ENCODE measurements around the gene GOT1.

Gene GOT1

DNA sequence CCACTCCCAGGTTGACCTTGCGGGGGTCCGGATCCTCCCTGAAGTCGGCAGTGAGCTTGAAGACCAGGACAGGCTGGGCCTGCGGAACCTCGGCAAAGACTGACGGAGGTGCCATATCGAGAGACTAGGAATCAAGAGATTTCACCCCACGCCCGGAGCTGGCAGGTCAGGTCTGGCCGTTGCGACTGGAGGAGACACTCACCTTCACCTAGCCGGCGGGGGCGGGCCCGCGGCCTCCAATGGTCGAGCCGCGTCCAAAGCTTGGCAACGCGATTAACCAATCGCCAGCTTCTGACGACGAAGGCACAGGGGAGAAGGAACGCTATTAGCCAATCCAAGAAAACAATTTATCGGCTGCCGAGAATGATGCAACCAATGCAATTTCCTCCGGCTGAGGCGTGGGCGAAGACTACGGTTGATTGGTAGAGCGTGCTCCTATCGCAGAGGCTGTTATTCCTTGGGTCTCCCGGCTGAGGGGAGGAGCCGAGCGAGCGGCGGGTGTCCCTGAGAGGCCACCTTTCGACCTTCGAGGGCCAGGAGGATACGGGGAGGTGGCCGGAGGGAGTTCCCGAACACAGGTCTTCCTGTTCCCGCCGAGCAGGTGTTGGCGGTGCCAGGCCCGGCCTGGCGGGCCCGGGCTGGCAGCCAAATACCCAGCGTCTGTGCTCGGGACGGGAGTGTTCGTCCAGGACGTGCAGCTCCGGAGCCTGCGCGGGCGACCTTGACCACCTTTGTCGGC lies at the start of gene GOT1:
GOT1 (minus strand) TSS at position 174 of the 739 bp plus-strand sequence; CDS start at position 115, 59 bp downstream.
- FAIRE-seq = peak; percentile 94

DNA sequence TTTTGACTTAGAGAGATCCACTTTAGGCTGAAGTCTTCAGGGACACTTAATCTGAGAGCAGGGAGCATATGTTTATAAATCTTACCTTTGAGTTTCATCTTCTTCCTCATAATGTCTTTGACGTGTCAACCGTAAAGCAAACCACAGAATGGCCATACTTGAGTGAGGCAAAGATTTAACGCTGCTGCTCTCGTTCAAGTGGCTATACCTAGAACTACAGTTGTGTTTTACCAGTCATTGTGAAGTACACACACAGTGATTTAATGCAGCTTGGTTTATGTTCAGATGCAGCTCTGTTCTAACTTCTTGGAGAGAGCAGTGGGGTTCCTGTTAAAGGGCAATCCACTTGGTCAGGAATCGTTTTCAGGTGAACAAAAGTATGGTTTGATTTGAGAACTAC lies 39.9 kb upstream of the GOT1 start:
- DNase-seq (ENCODE audit: low spot score) (no peak), FAIRE-seq (no peak)

More for the DNA sequence above, at the start of gene GOT1:
- DNase-seq (ENCODE audit: low spot score) = peak; percentile 98

- DNase-seq (ENCODE audit: low spot score) (no peak), FAIRE-seq (no peak)
Measured at GRCh38 chr10:99467236-99467999, 37.0 kb upstream of the GOT1 start.

GRCh38 chr10:99466632-99467223 lies 36.3 kb upstream of the GOT1 start:
- FAIRE-seq = no peak

GRCh38 chr10:99461230-99461629 lies 30.8 kb upstream of the GOT1 start:
- DNase-seq (ENCODE audit: low spot score) (peak; percentile 56), FAIRE-seq (no peak)

More at GRCh38 chr10:99466632-99467223, 36.3 kb upstream of the GOT1 start:
- DNase-seq (ENCODE audit: low spot score) = no peak

DNA sequence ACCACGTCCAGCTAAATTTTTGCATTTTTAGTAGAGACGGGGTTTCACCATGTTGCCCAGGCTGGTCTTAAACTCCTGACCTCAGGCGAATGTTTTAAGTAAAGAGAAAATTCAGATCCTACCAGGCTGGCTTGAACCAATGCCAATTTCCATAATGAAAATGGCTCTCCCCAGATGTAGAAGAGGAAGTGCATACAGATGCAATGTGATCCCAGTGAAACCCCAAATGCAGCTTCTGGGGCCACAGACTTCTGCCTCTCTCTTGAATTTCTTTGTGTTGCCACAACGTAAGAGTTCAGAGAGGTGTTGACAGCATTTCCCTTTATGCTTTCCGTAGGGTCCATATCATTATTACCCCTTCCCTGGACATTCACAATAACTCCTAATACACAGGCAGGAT lies 29.6 kb upstream of the GOT1 start:
- FAIRE-seq (no peak), DNase-seq (ENCODE audit: low spot score) (no peak)

DNA sequence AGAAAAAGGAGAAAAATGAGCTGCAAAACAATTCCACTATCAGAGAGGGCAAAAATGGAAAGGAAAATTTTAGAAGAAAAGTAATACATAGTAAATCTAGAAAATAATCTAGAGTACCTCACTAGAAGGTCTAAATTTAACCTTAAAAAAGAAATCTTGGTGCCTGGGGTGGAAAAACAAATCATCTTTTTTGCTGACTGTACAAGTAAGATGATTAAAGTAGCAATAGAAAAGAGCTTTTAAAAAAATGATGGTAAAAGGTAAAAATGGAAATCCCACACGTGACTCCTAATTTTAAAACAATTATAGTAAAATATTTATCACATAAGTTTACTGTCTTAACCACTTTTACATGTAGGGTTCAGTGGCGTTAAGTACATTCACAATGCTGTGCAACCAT lies 28.8 kb upstream of the GOT1 start:
- DNase-seq (ENCODE audit: low spot score) (no peak), FAIRE-seq (no peak)

DNA sequence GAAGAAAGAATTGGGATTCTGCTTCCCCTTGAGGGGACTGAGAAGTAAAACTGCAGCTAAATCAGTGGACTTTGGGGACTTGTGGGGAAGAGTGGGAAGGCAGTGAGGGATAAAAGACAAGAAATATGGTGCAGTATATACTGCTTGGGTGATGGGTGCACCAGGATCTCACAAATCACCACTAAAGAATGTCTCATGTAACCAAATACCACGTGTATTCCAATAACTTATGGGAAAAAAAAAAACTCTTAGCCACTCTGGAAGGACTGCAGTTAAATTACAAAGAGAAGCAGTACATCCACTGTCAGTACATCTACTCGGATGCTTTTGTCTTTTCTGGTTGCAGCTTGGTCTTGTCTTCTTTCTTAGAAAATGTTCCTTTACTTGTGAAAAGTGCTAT lies 27.4 kb upstream of the GOT1 start:
- DNase-seq (ENCODE audit: low spot score) (no peak), FAIRE-seq (no peak)

GRCh38 chr10:99456931-99457288 lies 26.5 kb upstream of the GOT1 start:
- no peak for FAIRE-seq
- no peak for DNase-seq (ENCODE audit: low spot score)

GRCh38 chr10:99456207-99456930 lies 25.9 kb upstream of the GOT1 start:
- FAIRE-seq = no peak

DNA sequence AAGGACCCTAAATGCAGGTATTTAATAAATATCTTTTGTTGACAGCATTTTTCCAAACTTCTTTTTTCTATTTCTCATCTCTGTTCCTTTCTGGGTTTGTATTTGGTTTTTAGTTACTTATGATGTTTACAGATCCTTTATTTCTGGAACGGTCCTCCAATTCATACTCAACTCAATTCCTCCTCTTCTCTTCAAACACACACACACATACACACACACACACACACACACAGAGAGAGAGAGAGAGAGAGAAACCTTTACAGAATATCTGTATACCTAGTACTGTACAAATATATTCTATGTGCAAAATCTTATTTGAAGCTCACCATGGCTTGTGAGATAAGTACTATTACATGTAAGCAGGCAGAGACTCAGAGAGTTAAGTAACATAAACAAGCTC lies 21.6 kb upstream of the GOT1 start:
- DNase-seq (ENCODE audit: low spot score) = no peak
- FAIRE-seq = no peak

More at GRCh38 chr10:99456207-99456930, 25.9 kb upstream of the GOT1 start:
- no peak for DNase-seq (ENCODE audit: low spot score)

DNA sequence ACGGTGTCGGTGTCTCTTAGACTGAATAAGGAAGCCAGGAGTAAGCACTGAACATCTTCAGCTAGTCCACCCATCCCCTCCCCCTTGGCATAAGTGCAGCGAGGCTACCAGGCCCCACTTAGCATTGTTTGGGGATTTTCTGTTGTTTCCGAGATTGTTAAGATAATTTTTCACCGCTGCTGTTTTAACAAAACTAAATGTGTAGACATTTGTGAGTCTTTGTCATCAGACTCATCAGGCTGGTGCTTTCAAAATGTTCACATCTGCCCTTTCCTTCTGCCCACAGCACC lies 21.0 kb upstream of the GOT1 start:
- FAIRE-seq = no peak
- DNase-seq (ENCODE audit: low spot score) = no peak

DNA sequence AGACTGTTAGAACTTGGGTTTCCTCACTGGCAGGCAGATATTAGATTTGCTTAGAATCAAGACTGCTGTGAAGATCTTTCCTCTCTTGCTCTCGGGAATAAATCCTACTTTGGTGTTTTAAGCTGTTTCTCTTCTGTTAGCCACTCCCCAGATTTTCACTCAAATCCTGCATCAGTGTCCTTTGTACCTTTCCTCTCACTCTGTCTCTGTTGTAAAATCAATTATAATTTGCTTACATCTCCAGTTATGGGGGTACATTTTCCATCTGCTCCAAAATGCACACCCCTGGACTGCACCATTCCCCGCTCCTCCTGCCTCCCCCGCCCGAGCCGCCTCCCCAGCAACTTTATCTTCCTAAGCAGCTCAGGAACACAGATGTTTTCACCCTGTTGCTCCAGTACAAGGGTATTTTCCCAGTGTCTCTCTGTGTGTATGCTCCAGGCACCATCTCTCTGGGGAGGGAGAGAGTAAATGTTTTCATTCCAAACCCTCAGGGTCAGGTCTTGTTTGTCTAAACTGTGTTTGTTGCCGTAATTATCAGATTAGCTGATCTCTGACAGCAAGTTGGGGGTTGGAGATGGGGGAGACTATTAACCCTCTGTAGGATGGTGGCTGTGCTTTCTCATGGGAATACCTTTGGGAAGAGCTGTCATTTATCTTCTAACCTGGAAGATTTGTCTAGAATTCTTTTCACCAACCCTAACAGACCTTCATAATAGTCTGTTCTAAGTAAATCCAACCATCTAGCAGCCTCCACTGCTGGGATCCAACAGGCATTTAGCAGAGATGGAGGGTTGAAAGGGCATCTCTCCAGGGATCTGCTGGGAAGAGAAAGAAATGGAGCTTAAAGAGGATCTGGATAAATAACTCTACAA lies 20.4 kb upstream of the GOT1 start:
- FAIRE-seq = no peak
- no peak for DNase-seq (ENCODE audit: low spot score)

- FAIRE-seq (no peak), DNase-seq (ENCODE audit: low spot score) (no peak)
Measured at GRCh38 chr10:99450156-99450555, 19.7 kb upstream of the GOT1 start.

DNA sequence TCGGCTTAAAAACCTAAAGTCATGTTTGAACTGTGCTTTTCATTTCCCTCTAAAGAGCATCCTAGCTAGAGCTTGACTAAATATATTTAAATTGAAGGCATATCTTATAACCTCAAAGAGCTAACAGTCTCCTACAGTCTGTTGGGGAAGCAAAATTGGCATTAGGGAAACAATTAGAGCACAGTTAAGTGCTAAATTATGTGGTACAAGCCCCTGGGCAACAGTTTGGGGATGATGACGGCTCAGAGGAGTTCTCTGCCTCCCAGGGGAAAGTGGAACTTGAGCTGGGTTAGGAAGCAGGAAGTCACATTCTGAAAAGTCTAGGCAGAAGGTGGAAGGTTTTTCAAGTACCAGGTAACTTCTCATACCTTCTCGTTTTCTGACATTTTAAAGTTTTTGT lies 18.6 kb upstream of the GOT1 start:
- DNase-seq (ENCODE audit: low spot score) = no peak
- FAIRE-seq = no peak

DNA sequence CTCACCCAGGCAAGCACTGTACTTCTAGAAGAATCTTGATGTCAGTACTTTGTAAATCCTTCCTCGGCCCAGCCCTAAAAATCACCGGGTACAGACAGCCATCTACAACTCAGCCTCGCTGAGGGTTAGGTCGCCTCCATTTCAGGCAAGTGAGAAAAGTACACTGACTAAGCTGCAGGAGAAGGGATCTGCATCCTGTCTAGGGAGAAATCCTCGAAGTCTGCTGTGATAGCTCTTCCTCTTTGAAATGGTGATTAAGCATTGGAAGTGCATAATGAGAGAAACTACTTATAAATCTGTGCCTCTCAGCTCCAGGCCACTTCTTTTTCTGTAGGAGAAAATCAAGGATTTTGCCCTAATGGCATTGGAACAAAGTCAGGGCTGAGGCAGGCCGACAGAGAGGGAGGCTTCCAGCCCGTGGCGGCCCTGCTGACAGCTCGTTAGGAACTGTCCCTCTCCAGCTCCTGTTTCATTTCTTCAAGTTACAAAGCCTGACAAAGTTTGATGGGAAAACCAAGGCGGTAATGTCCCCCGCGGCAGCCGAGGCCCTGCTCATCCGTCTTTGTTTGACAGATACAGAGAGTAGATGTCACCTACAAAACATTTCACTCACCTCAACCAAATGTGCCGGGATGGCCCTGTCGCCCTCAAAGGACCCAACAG lies 14.1 kb upstream of the GOT1 start:
- DNase-seq (ENCODE audit: low spot score) = no peak
- FAIRE-seq = no peak

GRCh38 chr10:99443500-99443899 lies 13.1 kb upstream of the GOT1 start:
- FAIRE-seq (no peak), DNase-seq (ENCODE audit: low spot score) (no peak)

- DNase-seq (ENCODE audit: low spot score) (no peak), FAIRE-seq (no peak)
Measured at GRCh38 chr10:99442394-99442793, 12.0 kb upstream of the GOT1 start.

- no peak for FAIRE-seq
Measured at GRCh38 chr10:99438890-99439289, 8.5 kb upstream of the GOT1 start.

GRCh38 chr10:99435986-99436638 lies 5.7 kb upstream of the GOT1 start:
- FAIRE-seq = peak; percentile 76
- peak; percentile 31 for DNase-seq (ENCODE audit: low spot score)

More at GRCh38 chr10:99438890-99439289, 8.5 kb upstream of the GOT1 start:
- DNase-seq (ENCODE audit: low spot score) = no peak
